AG10803 (cell line): ENCODE results near the gene LDB3.

Experiments used
- DNase-seq: peaks from one replicate; pipeline ENCODE4 v3.0.0; 2010; ENCODE audit warnings: low read depth
- H3K4me3 ChIP-seq: 2 replicates; pipeline ENCODE4 v1.5.1; 2011; ENCODE audit warnings: mild to moderate bottlenecking, low read length, control low read depth
- CTCF ChIP-seq: conservative IDR thresholded peaks from 2 replicates; pipeline ENCODE4 v1.5.1; 2011; ENCODE audit warnings: mild to moderate bottlenecking, low read length, control low read depth, inconsistent platforms

Gene LDB3

GRCh38 chr10:86655596-86655995 is 12.7 kb upstream of the LDB3 start:
- no peak for TF ChIP-seq CTCF
- H3K4me3 ChIP-seq = no peak overlapping the region
- no peak for DNase-seq

GRCh38 chr10:86657011-86657395 is 11.3 kb upstream of the LDB3 start:
- DNase-seq = no peak
- no peak for TF ChIP-seq CTCF

GRCh38 chr10:86657396-86658011 is 10.8 kb upstream of the LDB3 start:
- H3K4me3 ChIP-seq = no peak overlapping the region
- DNase-seq = no peak
- TF ChIP-seq CTCF = no peak

More at GRCh38 chr10:86657011-86657395, 11.3 kb upstream of the LDB3 start:
- H3K4me3 ChIP-seq = no peak overlapping the region

- no peak overlapping the region for H3K4me3 ChIP-seq
Measured at GRCh38 chr10:86658261-86658741, 10.0 kb upstream of the LDB3 start.

GRCh38 chr10:86658751-86659150 is 9.6 kb upstream of the LDB3 start:
- TF ChIP-seq CTCF = no peak
- no peak overlapping the region for H3K4me3 ChIP-seq
- no peak for DNase-seq

More at GRCh38 chr10:86658261-86658741, 10.0 kb upstream of the LDB3 start:
- TF ChIP-seq CTCF = no peak
- no peak for DNase-seq

GRCh38 chr10:86659161-86659691 is 9.1 kb upstream of the LDB3 start:
- TF ChIP-seq CTCF = no peak

More at GRCh38 chr10:86659161-86659691, 9.1 kb upstream of the LDB3 start:
- no peak for DNase-seq
- no peak overlapping the region for H3K4me3 ChIP-seq
